HG02588 (cell line): ENCODE data around the gene AJUBA.
"Not testable (repeated sequence)": the region's sequence is repeated elsewhere in the genome, so short reads cannot be mapped to it uniquely, and the experiment has no call there.

Experiments used
- ATAC-seq: cut with Tn5 transposase; IDR thresholded peaks from one replicate; pipeline ENCODE4 v1.9.1; 2021; ENCODE audit warnings: mild to moderate bottlenecking, moderate library complexity; ENCODE audit not compliant: unreplicated experiment

AJUBA gene

DNA sequence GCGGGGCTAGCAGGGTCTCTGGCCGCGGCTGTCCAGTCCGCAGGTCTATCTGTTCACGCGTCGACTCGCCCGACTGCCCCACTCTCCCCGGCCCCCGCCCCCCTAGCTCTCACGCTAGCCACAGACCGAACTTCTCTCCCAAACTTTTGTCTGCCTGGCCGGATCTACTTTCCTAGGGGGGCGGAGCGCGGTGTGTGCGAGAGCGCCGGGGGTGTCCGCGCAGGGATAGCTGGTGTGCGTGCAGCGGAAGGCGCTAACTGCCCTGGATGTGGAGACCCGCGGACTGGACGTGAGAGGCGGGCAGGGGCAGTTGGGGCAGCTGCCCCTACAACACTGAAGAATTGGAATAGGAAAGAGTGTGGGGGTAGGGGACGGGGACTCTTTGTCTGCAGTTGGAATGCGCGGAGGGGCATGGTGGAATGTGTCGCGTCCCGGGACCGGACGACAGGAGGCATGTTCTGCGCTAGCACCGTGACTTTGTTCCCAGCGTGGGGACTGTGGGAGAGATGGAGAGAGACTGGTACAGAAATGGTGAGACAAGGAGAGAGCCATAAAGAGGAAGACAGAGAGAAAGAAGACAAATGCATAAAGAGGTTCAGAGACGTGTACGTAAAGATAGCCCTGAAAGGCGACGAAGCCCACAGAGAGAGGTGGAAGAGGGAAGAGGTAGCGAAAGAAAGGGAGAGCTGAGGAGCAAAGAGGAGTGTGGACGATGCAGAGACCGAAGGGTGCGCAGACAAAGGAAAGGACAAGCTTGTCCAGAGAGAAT lies at the start of gene AJUBA:
AJUBA (minus strand) TSS at position 75 of the 769 bp plus-strand sequence. CDS start 285 bp downstream, outside the sequence.
- peak; percentile 43 for ATAC-seq

DNA sequence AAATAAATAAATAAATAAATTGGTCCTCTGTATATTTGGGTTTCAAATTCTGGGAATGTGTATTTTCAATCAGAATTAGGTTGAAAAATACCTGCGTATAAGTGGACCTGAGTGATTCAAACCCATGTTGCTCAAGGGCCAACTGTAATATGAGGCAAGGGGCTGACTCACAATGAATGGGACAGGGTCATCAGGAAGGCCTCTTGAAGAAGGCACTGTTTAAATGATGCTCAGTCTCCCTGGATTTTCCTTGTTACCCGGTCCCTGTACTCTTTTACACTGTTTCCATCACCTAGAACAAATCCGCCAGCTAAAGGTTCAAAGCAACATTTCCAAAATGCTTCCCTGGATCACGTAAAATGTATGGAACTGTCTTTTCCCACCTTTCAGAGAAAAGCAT lies 48.6 kb upstream of the AJUBA start:
- no peak for ATAC-seq

DNA sequence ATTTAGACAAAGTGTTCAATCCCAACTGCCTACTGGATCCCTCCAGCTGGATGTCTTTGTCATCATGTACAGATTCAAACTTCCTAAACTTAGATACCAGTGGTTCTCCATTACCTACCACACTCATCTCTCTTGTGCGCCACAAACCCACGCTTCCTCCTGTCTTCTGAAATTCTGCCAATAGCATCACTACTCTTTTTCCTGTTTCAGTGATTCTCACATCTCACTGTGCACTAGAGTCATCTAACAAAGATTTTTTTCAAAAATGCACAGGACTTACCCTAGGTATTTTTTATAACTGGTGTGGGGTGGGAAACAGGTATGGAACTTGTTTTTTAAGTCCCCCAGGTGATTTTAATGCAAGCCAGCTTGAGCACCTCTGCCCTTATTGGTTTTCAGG lies 46.4 kb upstream of the AJUBA start:
- ATAC-seq: no peak

DNA sequence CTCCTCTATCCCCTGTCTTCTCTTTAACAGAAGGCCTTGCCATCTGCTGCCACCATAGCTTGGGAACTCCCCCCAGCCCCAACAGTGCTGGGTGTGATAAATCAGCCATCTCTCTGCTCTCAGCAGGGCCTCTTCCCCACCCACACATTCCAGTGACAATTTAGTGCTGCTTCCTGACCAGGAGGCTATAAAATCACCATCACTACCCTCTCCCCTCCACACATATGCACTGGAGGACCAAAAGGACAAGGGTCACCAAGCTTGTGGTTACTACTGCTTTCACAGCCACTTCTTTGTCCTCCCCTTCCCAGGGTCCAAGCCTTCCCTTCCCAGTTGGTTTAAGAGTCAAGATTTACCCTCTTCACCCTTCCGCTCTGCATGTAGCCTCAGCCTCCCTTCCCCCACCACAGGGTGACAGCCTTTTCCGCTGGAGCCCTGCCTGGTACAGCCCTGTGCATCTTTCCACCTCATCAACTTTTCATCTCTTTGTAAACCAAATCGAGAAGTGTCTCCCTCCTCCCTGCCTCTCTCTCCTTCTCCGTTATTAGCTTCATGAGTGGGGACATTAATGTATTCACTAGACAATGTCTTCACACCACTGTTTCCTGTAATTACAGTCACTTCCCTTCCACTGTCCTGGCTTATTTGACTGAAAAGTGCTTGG lies 42.9 kb upstream of the AJUBA start:
- no peak for ATAC-seq

DNA sequence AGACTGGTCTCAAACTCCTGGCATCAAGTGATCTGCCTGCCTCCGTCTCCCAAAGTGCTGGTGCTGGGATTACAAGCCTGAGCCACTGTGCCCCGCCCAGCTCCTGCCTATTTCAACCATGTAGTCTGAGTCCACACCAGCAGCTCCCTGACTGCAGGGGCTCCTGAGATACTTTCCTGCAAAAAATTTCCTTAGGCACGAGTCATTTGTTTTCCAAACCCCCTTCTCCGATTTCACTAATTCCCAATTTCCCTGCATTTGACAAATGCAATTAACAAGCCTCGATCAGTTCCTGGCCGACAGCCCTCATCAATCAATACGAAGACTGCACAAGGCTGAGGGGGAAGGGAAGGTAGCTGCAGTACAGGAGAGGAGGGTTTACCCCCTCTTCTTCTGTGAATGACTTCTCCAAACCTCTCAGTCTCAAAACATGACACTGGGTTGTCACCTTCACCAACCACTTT lies 42.3 kb upstream of the AJUBA start:
- no peak for ATAC-seq

DNA sequence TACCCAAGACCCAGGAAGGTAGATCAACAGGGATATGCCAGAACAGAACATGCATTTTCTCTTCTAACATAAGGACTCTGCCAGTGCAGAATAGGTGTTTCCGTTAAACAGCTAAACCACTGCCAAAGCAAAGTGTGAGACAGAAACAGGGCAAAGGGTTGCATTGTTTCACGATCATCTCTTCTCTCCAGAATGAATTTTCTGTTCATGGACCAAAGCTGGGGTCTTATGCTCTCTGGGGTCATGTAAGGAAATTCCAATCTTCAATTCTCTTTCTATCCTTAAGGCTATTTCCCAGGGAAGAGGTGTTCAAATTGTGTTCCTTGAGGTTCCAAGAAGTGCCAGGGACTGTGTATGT lies 41.4 kb upstream of the AJUBA start:
- no peak for ATAC-seq

DNA sequence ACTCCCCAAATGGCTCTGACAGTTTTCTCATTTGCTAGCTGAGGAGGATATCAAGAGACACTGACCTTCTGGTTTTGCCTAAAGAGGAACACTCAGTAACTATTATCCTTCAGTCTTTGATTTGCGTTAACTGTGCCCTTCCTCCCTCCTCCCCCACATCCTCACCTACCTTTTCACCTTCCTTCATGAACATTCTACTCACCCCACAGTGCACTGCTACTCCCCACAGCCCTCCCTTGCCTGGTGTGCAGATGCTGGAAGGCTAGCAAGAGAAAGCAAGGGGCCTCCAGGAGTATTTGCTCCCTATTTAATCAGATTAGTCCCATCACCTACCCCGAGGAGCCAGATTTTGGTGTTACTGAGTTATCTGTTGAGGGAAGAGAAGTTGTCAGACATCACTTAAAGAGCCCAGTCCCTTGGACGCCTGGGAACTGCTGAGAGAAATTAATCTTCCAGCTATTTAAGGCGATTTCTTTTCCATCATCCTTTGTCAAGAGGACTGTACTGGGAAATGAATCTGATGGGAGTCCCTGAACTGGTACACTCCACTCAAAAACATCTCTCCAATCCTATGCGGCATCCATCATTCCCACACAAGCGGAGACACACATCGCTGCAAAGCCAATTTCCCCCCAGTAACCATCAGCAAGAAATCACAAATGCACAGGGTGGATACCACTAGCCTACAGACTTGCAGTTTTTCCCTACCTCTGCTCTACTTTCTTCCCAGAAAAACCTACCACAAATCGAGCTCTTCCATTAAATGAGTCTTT lies 40.9 kb upstream of the AJUBA start:
- no peak for ATAC-seq

DNA sequence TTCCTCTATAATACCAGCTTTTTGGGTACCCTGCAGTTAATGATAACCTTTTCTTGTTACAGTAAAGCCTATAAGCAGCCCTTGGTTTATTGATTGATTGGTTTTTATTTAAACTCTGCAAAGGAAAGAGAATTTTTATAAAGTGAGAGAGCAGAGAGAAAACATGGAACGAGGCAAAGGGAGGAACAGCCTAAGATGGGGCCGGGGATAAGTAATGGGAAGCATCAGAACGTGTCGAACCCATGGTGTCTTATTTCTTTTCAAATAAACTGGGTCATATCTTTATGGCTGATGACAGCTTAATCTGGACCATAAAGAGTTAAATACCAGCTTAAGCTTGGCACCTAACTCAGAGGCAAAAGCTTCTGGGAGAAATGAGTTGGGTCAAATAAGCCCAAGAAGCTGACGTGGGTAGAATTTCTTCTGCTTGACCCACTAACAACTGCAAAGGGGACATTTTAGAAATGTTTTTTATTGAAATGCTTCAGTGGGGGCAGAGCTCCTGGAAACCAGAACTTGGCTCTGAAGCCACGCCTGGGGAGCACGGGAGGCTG lies 39.6 kb upstream of the AJUBA start:
- no peak for ATAC-seq

DNA sequence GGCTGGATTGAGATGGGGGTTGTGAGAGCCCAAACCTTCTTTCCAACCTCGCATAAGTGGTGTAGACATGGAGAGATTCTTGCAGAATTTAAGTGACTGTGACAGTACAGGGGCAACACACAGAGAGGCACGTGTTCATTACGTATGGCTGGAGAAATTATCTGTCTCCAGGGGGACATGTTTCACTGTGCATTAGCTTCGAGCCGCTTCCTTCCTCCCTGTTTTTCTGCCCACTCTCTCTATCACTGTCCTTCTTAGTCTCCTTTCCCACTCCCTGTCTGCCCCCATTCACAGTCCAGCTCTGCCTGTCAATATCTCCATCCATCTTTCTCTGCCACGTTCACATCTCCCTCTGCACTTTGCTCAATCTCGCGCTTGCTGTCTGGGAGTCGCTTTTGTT lies 39.1 kb upstream of the AJUBA start:
- ATAC-seq: no peak

DNA sequence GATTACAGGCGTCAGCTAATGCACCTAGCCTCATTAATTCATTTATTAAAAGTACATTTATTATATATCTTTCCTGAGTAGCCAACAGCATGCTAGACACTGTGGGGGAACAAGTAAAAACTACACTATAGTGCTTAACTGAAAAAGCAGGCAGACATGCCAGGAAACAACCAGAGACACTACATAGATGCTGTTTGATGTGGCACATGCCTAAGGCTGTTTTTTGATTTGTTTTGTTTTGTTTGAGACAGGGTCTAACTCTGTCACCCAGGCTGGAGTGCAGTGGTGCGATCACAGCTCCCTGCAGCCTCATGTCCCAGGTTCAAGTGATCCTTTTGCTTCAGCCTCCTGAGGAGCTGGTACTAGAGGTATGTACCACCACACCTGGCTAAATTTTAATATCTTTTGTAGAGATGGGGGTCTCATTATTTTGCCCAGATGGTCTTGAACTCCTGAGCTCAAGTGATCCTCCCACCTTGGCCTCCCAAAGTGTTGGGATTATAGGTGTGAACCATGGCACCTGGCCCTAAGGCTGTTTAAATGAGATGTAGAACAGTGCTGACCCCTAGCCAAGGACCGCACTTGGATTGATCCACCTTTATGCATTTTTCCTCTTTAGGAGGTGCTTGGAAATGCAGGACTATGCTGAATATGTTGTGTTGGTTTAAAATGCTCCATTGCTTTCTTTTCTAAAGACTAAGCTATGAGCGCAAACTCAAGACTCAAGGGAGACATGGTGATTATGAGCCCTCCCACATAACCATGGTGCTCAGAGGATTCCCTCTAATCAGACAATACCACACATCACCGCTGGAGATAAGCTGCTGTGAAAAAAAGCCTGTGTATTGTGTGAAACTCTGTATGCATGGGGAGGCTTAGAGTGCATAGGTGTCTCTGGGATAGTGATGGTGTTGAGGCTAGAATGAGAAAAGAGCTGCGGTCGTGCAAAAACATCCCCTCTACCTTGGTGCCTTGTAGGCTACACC lies 38.1 kb upstream of the AJUBA start:
- ATAC-seq: no peak

DNA sequence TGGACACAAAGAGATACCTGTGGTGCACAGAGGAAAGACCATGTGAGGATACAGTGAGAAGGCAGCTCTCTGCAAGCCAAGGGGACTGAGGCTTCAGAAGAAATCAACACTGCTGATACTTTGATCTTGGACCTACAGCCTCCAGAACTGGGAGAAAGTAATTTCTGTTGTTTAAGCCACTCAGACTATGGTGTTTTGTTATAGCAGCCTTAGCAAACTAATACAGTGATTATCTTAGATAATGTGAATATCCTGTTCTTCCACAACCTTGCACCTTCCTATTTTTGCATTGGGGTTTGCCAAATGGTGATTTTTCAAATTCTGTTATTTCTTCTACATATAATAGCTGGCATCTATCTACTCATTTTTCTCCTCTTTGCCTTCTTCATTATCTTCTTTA lies 35.8 kb upstream of the AJUBA start:
- ATAC-seq: no peak

DNA sequence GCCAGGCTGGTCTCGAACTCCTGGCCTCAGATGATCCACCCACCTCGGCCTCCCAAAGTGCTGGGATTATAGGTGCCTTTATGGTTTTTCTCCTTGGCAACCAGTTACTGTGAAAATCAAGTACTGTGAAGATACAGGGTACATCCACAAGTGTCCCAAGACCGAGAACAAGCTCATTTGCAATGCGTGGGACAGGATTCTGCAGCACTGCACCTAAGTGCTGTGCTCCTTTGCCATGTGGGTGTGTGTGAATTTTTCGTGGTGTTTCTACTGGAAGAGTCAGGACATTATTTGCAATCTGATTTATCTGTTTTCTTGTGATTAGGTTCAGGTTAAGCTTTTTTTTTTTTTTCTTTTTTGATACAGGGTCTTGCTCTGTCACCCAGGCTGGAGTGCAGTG lies 34.7 kb upstream of the AJUBA start:
- ATAC-seq: no peak

DNA sequence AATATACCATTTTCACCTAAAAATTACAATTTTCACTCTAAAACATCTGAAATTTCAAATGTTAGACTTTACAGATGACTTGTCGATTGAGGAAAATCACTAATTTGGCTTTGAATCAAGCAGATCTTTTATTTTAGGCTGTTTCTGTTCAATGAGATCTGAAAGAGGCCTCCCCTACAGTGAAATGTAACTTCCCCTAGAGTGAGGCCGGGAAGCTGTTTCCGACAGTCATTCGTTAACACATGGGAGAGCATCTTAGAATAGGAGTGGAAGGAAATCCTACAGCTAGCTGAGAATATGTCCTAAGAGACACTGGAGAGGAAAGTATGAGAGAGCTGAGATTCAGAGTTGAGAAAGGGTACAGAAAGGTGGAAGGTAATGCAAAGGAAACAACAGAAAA lies 33.3 kb upstream of the AJUBA start:
- ATAC-seq: no peak

DNA sequence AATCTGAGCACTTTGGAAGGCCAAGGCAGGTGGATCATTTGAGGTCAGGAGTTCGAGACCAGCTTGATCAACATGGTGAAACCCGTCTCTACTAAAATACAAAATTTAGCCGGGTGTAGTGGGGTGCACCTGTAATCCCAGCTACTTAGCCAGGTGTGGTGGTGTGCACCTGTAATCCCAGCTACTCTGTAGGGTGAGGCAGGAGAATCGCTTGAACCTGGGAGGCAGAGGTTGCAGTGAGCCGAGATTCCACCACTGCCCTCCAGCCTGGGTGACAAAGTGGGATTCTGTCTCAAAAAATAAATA lies 31.4 kb upstream of the AJUBA start:
- not testable (repeated sequence) for ATAC-seq

DNA sequence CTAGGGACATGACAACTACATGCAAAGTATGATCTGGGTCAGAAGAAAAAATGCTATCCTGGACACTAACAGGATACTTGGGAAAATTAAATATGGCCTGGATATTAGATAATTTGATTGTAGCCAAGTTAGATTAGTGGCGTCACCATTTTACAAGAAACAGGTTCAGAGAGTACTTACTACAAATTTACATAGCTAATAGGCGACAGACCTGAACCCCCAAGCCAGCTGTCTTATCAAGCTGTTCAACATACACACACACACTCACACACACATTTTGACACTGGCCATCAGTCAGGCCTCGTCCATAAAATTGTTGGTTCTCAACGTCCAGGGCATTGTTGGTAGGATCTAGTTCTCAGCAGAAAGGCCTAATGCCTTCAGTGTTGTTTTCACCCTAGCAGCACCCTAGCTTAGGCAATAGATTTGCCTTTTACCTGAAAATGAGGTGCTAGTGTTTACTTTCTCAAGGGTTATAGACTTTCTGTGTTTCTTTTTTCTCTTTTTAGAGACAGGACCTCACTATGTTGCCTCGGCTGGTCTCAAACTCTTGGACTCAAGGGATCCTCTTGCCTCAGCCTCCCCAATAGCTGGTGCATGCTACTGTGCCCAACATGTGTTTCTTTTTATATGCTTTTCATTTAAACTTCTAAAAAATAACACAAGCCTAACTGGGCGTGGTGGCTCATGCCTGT lies 30.9 kb upstream of the AJUBA start:
- ATAC-seq: no peak

DNA sequence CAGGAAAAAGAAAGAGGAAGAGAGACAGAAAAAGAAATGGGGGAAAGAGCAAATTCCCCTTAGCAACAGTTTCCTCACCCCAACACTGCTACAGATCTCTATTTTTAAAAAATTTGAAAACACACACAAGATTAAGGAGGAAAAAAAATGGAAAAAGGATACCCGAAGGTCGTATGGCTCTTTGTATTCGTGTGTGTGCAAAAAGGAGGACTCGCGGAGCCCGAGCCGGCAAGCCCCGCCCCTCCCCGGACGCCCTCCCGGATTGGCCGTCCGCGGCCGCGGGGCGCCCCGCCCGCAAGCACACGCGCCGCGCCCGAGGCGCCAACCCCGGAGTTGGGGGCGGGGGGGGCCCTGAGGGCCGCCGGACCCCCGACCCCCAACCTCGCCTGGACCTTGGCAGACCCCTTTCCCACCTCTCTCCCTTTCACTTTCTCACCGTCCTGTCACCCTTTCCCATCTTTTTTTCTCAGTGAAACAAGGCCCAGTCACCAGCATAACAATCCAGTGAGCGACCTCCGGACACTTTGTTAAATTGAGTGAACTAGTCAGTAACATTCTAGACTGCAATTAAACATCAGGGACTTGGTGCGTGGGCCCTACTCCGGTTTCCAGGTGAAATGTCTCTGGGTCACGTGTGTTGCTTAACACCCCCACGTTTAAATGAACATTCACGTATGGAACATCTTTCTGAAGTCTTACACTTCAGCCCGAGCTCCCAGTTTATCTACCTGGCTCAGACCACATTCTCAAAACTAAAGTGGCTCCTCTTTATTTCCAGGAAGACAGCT lies 27.8 kb upstream of the AJUBA start, which contains the start of gene C14orf93:
C14orf93 (minus strand) TSS at position 205 of the 788 bp plus-strand sequence. CDS start 11,120 bp downstream, outside the sequence.
- peak; percentile 42 for ATAC-seq

DNA sequence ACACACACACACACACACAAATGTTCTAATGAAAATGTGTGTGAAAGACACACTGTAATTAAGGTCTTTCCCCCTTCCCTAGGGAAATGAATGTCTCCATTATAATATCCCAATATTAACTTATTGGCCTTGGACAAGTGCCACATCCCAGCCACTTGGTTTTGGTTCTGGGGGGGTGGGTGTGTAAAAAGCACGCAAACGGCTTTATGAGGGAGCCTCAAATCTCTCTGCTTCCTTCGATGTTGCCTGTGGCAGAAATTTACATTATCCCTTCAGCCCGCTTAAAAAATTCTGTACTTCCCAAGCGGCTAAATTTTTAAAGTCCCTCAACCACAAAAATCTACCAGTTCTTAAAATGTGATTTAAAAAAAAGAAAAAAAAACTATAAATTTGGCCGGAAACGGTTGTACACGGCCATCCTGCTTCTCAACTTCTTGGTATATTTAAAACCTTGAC lies 27.2 kb upstream of the AJUBA start:
- no peak for ATAC-seq

DNA sequence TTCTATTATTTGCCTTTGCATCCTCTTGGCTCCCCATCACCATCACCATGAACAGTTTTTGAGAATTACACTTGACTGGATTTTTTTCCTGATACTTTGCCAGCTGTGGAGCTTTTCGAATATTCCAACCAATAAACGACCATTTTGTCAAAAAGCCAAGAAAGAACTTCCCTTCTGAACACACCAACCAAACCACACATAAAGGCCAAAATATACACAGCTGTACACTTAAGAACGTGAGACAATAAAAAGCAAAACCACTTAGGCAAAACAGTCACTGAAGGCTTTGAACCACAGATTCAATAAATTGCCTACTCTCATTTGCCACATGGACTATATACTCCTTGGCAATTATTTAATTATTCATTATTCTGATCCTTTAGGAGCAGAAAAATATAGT lies 26.5 kb upstream of the AJUBA start:
- ATAC-seq: no peak
